ENCODE measurements around the gene PITPNM3. TPM values are rescaled to one million over a fixed set of nuclear protein-coding genes. Genes with fewer than 3 reads are reported as not detected.

The PITPNM3 gene
- total and polyA plus RNA-seq, 2 experiments from 2014 or later = 1.5 to 2.0 TPM

- Histone ChIP-seq H3K9me2 (replicated peaks; ENCODE audit: insufficient read depth) (no peaks in the 10 kb centered on the region), H3K36me3 (replicated peaks; ENCODE audit: insufficient read depth, low read depth) (no peaks in the 10 kb centered on the region), H2AFZ (no peak overlapping the region), H4K20me1 (ENCODE audit: insufficient read depth, poor library complexity, severe bottlenecking) (no peaks in the 10 kb centered on the region), H3K9me3 (ENCODE audit: low read depth) (no peaks in the 10 kb centered on the region), H3K4me1 (ENCODE audit: insufficient read depth) (no peaks in the 10 kb centered on the region), H3K4me2 (no peak overlapping the region), H3K4me3 (no peak overlapping the region), H3K27me3 (no peaks in the 10 kb centered on the region), H3K27ac (no peak overlapping the region), H3K79me2 (no peaks in the 10 kb centered on the region)
- TF ChIP-seq EZH2 (IDR thresholded peaks at IDR 0.05; ENCODE audit: borderline replicate concordance) = no peak
- TF ChIP-seq, protein P1, sequence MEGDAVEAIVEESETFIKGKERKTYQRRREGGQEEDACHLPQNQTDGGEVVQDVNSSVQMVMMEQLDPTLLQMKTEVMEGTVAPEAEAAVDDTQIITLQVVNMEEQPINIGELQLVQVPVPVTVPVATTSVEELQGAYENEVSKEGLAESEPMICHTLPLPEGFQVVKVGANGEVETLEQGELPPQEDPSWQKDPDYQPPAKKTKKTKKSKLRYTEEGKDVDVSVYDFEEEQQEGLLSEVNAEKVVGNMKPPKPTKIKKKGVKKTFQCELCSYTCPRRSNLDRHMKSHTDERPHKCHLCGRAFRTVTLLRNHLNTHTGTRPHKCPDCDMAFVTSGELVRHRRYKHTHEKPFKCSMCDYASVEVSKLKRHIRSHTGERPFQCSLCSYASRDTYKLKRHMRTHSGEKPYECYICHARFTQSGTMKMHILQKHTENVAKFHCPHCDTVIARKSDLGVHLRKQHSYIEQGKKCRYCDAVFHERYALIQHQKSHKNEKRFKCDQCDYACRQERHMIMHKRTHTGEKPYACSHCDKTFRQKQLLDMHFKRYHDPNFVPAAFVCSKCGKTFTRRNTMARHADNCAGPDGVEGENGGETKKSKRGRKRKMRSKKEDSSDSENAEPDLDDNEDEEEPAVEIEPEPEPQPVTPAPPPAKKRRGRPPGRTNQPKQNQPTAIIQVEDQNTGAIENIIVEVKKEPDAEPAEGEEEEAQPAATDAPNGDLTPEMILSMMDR (IDR thresholded peaks at IDR 0.05; ENCODE audit: poor library complexity) = no peak
- no peak for TF ChIP-seq EZH2phosphoT487 (IDR thresholded peaks at IDR 0.05; ENCODE audit: low read depth, severe bottlenecking, unreplicated experiment)
- no peak for DNase-seq (ENCODE audit: low spot score)
- WGBS (ENCODE audit: low lambda C conversion rate, missing lambda C conversion rate) = 82% methylated on average over 15 of the region's 15 CpGs
Measured at GRCh38 chr17:6508519-6509030, 47.8 kb downstream of the PITPNM3 start.

GRCh38 chr17:6508016-6508415 lies 48.3 kb downstream of the PITPNM3 start:
- H3K79me2 ChIP-seq = no peaks in the 10 kb centered on the region
- no peaks in the 10 kb centered on the region for H4K20me1 ChIP-seq (ENCODE audit: insufficient read depth, poor library complexity, severe bottlenecking)
- no peaks in the 10 kb centered on the region for H3K27me3 ChIP-seq
- H3K9me2 ChIP-seq (replicated peaks; ENCODE audit: insufficient read depth) = no peaks in the 10 kb centered on the region
- no peak overlapping the region for H3K4me3 ChIP-seq
- H3K36me3 ChIP-seq (replicated peaks; ENCODE audit: insufficient read depth, low read depth) = no peaks in the 10 kb centered on the region
- TF ChIP-seq EZH2 (IDR thresholded peaks at IDR 0.05; ENCODE audit: borderline replicate concordance) = no peak
- H3K4me1 ChIP-seq (ENCODE audit: insufficient read depth) = no peaks in the 10 kb centered on the region
- H3K9me3 ChIP-seq (ENCODE audit: low read depth) = no peaks in the 10 kb centered on the region
- no peak overlapping the region for H3K27ac ChIP-seq
- WGBS (ENCODE audit: low lambda C conversion rate, missing lambda C conversion rate) = 90% methylated on average over 12 of the region's 12 CpGs
- no peak for DNase-seq (ENCODE audit: low spot score)
- no peak overlapping the region for H3K4me2 ChIP-seq
- H2AFZ ChIP-seq = no peak overlapping the region

DNA sequence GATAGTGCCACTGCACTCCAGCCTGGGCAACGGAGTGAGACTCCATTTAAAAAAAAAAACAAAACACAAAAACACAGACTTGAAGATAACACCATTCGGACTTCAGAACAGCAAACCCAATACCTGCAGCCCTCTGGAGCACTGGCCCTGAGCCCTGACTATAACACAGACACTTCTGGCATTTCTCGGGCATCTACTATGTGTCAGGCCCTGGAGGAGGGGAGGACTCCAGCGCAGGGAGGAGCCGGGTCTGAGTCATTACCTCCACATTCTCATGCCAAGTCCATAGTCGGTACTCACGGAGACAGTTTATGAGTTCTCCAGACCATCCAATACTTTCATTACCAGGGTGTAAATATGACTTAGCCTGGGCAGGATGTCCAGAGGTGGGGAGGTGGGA lies 48.8 kb downstream of the PITPNM3 start:
- H3K4me2 ChIP-seq = no peak overlapping the region
- H3K79me2 ChIP-seq = no peaks in the 10 kb centered on the region

DNA sequence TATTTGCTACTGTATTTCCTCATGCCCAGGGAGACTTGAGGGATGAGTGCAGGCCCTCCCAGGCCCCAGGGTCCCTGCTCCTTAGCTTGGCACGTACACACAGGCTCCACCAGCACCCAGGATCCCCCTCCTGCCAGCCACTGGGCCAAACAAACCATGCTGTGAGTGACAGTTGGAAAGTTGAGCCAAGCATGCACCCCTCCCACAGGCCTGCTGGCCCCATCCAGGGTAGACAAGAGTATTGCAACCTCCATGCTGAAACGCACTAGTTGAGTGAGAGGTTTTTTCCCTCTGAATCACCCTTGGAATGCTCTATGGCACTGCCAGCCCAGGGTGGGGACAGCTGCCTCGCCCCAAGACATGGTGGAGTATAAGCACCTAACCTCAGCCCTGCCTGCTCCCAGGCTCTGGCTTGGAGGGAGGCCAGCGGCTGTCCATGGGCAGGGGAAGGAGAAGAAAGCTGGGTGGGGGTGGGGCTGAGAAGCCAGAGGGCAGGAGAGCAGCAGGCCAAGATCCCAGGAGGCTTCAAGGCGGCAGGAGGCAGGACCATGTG lies 49.6 kb downstream of the PITPNM3 start:
- no peak overlapping the region for H3K4me3 ChIP-seq
- no peak overlapping the region for H3K27ac ChIP-seq
- TF ChIP-seq EZH2phosphoT487 (IDR thresholded peaks at IDR 0.05; ENCODE audit: low read depth, severe bottlenecking, unreplicated experiment) (no peak), EZH2 (IDR thresholded peaks at IDR 0.05; ENCODE audit: borderline replicate concordance) (no peak)
- no peaks in the 10 kb centered on the region for H3K79me2 ChIP-seq
- H4K20me1 ChIP-seq (ENCODE audit: insufficient read depth, poor library complexity, severe bottlenecking) = no peaks in the 10 kb centered on the region
- H3K9me2 ChIP-seq (replicated peaks; ENCODE audit: insufficient read depth) = no peaks in the 10 kb centered on the region
- no peak for DNase-seq (ENCODE audit: low spot score)
- H3K9me3 ChIP-seq (ENCODE audit: low read depth) = no peaks in the 10 kb centered on the region
- 62% methylated on average over 4 of the region's 5 CpGs for WGBS (ENCODE audit: low lambda C conversion rate, missing lambda C conversion rate)
- H3K27me3 ChIP-seq = no peaks in the 10 kb centered on the region
- H3K36me3 ChIP-seq (replicated peaks; ENCODE audit: insufficient read depth, low read depth) = no peaks in the 10 kb centered on the region
- no peak overlapping the region for H2AFZ ChIP-seq
- no peak overlapping the region for H3K4me2 ChIP-seq
- H3K4me1 ChIP-seq (ENCODE audit: insufficient read depth) = no peaks in the 10 kb centered on the region

More for the DNA sequence above, 48.8 kb downstream of the PITPNM3 start:
- no peaks in the 10 kb centered on the region for H3K4me1 ChIP-seq (ENCODE audit: insufficient read depth)
- H3K27ac ChIP-seq = no peak overlapping the region
- H2AFZ ChIP-seq = no peak overlapping the region
- no peak for TF ChIP-seq EZH2phosphoT487 (IDR thresholded peaks at IDR 0.05; ENCODE audit: low read depth, severe bottlenecking, unreplicated experiment)
- TF ChIP-seq EZH2 (IDR thresholded peaks at IDR 0.05; ENCODE audit: borderline replicate concordance) = no peak
- TF ChIP-seq, protein P1 (IDR thresholded peaks at IDR 0.05; ENCODE audit: poor library complexity) = no peak
- H3K9me2 ChIP-seq (replicated peaks; ENCODE audit: insufficient read depth) = no peaks in the 10 kb centered on the region
- DNase-seq (ENCODE audit: low spot score) = no peak
- H3K9me3 ChIP-seq (ENCODE audit: low read depth) = no peaks in the 10 kb centered on the region
- H3K4me3 ChIP-seq = no peak overlapping the region
- H3K36me3 ChIP-seq (replicated peaks; ENCODE audit: insufficient read depth, low read depth) = no peaks in the 10 kb centered on the region
- 86% methylated on average over 7 of the region's 7 CpGs for WGBS (ENCODE audit: low lambda C conversion rate, missing lambda C conversion rate)
- no peaks in the 10 kb centered on the region for H3K27me3 ChIP-seq
- H4K20me1 ChIP-seq (ENCODE audit: insufficient read depth, poor library complexity, severe bottlenecking) = no peaks in the 10 kb centered on the region

Measured in hepatocyte (in vitro differentiated cells).